GM21717 (cell line): Measurements from ENCODE around the gene NDUFA3.
"Not testable (repeated sequence)": the region's sequence is repeated elsewhere in the genome, so short reads cannot be mapped to it uniquely, and the experiment has no call there.

Experiments used
- ATAC-seq: cut with Tn5 transposase; IDR thresholded peaks from one replicate; pipeline ENCODE4 v1.9.1; 2021; ENCODE audit warnings: mild to moderate bottlenecking, moderate library complexity; ENCODE audit not compliant: unreplicated experiment

The NDUFA3 gene

GRCh38 chr19:54102421-54103169 lies at the start of gene NDUFA3:
Gene NDUFA3 (plus strand): TSS chr19:54102855. CDS start chr19:54102879, 24 bp downstream.
- peak; percentile 64 for ATAC-seq

- no peak for ATAC-seq
Measured at GRCh38 chr19:54062643-54063042, 40.0 kb upstream of the NDUFA3 start.

- ATAC-seq: no peak
Measured at GRCh38 chr19:54063350-54064116, 39.1 kb upstream of the NDUFA3 start, which contains the start of gene VSTM1. Gene VSTM1 (minus strand): TSS chr19:54063897. CDS start chr19:54063777, 120 bp downstream.

- no peak for ATAC-seq
Measured at GRCh38 chr19:54069470-54069869, 33.2 kb upstream of the NDUFA3 start.

DNA sequence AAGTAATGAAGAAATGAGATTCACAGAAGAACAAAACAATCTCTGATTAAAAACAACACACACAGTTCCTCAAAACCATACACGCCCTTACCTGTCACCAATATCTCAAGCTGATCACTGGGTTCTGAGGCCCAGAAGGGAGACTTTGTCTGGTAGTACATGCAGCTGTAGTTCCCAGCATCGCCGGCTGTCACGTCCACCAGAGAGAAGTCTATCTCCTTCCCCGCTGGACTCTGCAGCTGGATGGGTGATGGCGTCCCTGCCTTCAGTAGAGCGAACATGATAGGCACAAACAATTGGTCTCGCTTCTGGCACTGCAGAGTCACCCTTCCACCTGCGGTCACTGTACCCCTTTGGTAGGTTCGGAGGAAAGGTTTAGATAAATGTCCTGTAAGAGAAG lies 28.8 kb upstream of the NDUFA3 start:
- no peak for ATAC-seq

- no peak for ATAC-seq
Measured at GRCh38 chr19:54074851-54075250, 27.8 kb upstream of the NDUFA3 start.

DNA sequence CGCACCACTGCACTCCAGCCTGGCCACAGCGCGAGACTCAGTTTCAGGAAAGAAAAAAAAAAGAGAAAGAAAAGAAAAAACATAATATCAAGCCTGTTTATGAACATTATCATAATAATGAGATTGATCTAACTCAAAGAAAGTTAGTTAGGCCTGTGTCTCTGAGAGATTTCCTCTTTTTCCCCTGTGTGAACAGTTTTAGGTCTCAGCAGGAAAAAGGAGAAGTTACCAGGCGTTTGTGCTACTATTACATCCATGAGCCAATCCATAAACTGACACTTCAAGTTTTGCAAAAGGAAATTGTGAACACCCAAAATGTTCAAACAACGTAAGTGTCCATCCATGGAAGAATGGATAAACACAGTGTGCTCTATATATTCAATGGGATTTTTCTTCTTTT lies 25.3 kb upstream of the NDUFA3 start:
- ATAC-seq: no peak

- no peak for ATAC-seq
Measured at GRCh38 chr19:54081032-54081431, 21.6 kb upstream of the NDUFA3 start, which contains the start of gene TARM1. Gene TARM1 (minus strand): TSS chr19:54081365. CDS start chr19:54081340, 25 bp downstream.

GRCh38 chr19:54084410-54084809 lies 18.2 kb upstream of the NDUFA3 start:
- no peak for ATAC-seq

- ATAC-seq: no peak
Measured at GRCh38 chr19:54094426-54095000, 8.1 kb upstream of the NDUFA3 start.

GRCh38 chr19:54095136-54095858 lies 7.4 kb upstream of the NDUFA3 start:
- ATAC-seq: no peak

GRCh38 chr19:54095859-54096616 lies 6.6 kb upstream of the NDUFA3 start:
- not testable (repeated sequence) for ATAC-seq

- ATAC-seq: no peak
Measured at GRCh38 chr19:54096617-54097106, 6.0 kb upstream of the NDUFA3 start.

DNA sequence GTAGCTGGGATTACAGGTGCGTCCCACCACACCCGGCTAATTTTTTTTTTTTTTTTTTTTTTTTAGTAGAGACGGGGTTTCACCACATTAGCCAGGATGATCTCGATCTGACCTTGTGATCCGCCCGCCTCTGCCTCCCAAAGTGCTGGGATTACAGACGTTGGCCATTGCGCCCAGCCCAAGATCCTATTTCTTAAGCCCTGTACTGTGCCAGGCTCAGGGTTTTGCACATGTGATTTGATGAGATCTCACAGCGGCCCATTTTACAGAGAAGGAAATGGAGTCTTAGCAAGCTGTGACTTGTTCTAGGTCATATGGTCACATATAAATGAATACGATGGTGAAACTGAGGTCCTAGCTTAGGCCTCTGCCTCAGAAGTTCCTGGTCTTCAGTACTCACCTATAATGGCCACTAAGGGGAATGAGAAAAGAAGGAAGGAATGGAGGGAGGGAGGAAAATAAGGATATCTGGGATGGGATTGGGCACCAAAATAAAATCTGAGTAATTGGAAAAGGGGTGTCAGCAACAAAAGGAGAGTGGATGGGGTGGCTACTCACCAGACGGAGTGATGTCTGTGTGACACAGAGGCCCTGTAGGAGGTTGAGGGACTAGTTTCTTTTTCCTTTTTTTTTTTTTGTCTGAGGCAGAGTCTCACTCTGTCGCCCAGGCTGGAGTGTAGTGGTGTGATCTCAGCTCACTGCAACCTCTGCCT lies 3.3 kb upstream of the NDUFA3 start:
- no peak for ATAC-seq

GRCh38 chr19:54099903-54100255 lies 2.8 kb upstream of the NDUFA3 start:
- not testable (repeated sequence) for ATAC-seq

DNA sequence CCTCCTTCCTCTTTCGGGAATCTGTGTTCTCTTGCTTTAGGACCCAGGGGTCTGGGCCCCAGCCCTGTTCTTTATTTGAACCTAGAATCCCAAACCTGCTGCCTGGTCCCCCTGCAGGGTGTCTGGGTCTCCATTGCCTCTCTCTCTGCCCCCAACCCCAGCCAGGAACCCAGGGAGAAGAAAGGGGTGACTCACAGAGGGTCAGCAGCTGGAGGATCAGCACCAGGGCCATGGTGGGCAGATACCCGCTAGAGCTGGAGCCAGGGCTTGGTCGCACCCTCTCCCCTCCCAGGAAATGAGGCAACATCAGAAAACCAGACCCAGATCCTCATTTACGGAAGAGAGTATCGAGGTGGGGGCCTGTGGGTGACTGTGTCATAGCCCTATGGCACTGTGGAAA lies 2.1 kb upstream of the NDUFA3 start, which contains the start of gene OSCAR:
OSCAR (minus strand) TSS at position 243 of the 400 bp plus-strand sequence; CDS start at position 232, 11 bp downstream.
- no peak for ATAC-seq

GRCh38 chr19:54104998-54105715 lies 2.5 kb downstream of the NDUFA3 start:
- no peak for ATAC-seq

- no peak for ATAC-seq
Measured at GRCh38 chr19:54105796-54106195, 3.1 kb downstream of the NDUFA3 start.

GRCh38 chr19:54106716-54107115 lies 4.1 kb downstream of the NDUFA3 start:
- ATAC-seq: no peak
